ENCODE data around the gene ANP32B.
"Not testable (repeated sequence)": the region's sequence is repeated elsewhere in the genome, so short reads cannot be mapped to it uniquely, and the experiment has no call there.

ANP32B gene

DNA sequence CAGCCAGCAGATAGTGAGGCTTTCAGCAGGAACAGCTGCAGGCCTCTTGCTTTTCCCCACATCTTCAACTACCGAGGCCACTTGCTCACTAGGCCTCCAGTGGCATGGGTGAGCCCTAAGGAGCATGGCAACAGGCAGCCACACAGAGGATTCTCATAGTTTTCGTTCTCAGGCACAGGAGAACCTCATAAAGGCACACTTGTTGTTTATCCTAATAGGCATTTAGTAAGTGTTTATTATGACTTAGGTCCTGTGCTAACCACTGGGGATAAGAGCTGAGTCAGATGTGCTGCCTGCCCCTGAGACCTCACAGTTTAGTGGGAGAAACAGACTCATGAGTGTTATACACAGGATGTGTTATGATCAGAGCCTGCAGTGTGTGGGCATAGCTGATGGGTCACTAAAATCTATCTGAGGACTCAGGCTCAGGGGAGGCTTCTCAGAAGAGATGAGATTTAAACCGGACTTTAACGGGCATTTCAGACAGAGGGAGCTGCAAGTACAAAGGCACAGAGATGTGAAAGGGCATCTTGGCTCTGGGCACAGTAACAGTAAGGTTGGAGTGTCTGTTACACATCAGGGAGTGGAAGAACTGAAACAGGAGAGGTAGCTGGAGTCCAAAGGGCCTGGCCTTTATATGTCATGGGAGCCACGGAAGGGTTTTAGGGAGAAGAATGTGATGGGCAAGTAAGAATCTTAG lies 24.2 kb upstream of the ANP32B start:
- Mint-ChIP-seq H3K27me3 (no peaks in the 10 kb centered on the region), H3K36me3 (no peaks in the 10 kb centered on the region), H3K9me3 (no peaks in the 10 kb centered on the region), H3K4me3 (no peak overlapping the region), H3K4me1 (no peaks in the 10 kb centered on the region), H3K27ac (no peak overlapping the region)

DNA sequence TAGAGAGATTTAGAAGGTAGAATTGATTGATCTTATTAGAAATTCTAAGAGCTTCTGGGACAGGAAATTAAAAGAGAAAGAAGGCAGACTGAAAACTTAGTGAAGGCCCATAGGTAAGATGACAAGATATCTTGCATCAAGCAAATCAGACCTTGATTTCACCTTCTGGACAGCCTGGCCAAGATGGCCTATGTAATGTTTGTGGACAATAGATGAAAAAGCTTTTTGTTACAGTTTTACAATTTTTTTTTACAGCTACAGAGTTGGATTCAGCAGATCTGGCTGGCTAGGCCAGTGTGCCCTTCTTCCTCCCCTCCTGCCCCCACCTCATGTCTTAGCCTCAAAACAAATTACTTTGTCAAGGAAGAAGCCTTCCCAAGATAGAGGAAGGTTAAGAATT lies 23.6 kb upstream of the ANP32B start:
- Mint-ChIP-seq H3K36me3 (no peaks in the 10 kb centered on the region), H3K4me1 (no peaks in the 10 kb centered on the region), H3K27ac (no peak overlapping the region), H3K4me3 (no peak overlapping the region), H3K9me3 (no peaks in the 10 kb centered on the region), H3K27me3 (no peaks in the 10 kb centered on the region)

DNA sequence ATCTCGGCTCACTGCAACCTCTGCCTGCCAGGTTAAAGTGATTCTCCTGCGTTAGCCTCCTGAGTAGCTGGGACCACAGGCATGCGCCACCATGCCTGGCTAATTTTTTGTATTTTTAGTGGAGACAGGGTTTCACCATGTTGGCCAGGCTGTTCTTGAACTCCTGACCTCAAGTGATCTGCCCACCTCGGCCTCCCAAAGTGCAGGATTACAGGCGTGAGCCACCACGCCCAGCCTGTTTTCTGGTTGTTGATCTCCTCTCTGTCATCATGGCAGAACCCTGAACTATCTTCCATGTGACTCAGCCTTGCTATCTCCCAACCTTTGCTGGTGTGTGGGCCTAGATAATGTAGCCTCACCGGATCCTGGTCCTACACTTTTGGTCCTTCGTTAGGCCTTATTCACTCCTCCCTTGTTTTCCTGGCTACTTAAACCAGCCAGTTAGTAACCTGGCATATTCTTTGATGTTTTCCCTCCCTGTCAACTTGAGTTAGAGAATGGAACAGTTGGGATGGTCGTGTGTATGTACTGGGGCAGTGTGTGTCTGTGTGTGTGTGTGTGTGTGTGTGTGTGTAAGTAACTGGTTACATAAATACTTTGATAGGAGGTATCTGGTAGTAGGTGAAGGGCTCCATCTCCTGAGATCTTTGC lies 22.3 kb upstream of the ANP32B start:
- H3K27me3 Mint-ChIP-seq, H3K4me1 Mint-ChIP-seq, H3K9me3 Mint-ChIP-seq, H3K4me3 Mint-ChIP-seq, H3K27ac Mint-ChIP-seq, H3K36me3 Mint-ChIP-seq: not testable (repeated sequence)

DNA sequence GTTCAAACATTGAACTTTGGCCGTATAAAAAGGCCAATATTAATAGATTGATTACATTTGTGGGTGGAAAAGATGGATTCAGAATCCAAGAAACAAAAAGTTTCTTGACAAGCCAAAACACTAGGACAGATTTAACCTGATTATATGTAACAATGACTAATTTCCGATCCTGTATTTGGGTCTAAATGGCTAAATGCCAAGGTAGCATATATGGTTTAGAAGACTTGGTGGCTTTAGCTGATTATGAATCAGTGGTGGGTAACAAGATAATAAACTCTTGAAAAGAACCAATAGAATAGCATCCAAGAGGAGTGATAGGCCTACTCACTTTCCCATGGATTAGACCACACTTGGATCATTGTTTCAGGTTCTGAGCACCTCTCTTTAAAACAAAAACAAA lies 21.8 kb upstream of the ANP32B start:
- Mint-ChIP-seq H3K36me3 (no peaks in the 10 kb centered on the region), H3K4me3 (no peak overlapping the region), H3K9me3 (no peaks in the 10 kb centered on the region), H3K4me1 (no peaks in the 10 kb centered on the region), H3K27me3 (no peaks in the 10 kb centered on the region), H3K27ac (no peak overlapping the region)

DNA sequence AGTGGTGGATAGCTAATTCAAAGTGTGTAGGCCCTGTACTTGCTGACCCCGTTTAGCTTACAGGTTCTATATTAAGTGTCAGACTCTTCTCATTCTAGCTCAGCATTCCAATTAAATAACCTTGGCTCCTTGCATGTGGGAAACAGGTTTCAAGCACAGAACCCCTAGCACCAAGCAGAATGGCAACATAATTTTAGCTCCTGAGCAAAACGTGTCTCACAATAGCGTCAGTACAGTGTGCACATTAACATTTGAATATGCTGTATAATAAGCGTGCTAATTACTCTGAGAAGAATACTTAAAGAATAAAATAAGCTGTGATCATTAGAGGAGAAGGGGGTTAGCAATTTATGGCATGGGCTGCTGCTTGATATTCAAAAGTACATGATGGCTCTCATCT lies 21.0 kb upstream of the ANP32B start:
- Mint-ChIP-seq H3K9me3 (no peaks in the 10 kb centered on the region), H3K4me1 (no peaks in the 10 kb centered on the region), H3K36me3 (no peaks in the 10 kb centered on the region), H3K27me3 (no peaks in the 10 kb centered on the region), H3K27ac (no peak overlapping the region), H3K4me3 (no peak overlapping the region)

DNA sequence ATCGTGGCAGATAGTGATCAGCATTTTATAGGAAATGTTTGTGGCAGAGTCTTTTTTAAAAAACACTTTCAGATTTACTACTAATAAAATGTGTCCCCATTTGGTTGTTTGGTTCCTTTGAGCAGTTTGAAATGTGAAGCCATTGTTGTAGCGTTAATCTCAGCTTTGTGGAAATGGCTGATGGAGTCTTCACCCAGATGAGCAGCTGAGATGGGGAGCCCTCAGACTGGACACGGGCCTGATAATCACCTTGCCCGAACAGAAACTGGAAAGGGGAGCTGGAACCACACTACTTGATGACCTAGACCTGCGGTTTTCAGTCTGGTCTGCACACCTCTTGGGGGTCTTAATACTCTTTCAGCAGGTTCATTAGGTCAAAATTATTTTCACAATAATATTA lies 20.6 kb upstream of the ANP32B start:
- no peaks in the 10 kb centered on the region for H3K27me3 Mint-ChIP-seq
- H3K4me1 Mint-ChIP-seq, result no peaks in the 10 kb centered on the region
- no peak overlapping the region for H3K4me3 Mint-ChIP-seq
- no peaks in the 10 kb centered on the region for H3K9me3 Mint-ChIP-seq
- H3K27ac Mint-ChIP-seq, result no peak overlapping the region
- H3K36me3 Mint-ChIP-seq, result no peaks in the 10 kb centered on the region

DNA sequence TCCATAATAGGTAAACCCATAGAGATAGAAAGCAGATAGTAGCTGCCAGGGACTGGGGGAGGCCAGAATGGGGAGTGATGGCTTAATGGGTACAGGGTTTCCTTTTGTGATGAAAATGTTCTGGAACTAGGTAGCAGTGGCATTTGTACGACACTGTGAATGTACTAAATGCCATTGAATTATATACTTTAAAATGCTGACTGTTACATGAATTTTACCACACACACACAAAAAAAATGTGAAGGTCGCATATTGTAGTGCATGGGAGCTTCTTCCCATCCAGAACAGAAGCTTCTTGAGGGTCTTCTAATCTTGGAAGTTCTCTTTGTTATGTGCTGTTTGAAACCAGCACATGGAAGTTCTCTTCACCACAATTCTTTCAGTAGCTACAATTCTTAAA lies 19.9 kb upstream of the ANP32B start:
- no peak overlapping the region for H3K27ac Mint-ChIP-seq
- H3K36me3 Mint-ChIP-seq, result no peaks in the 10 kb centered on the region
- no peaks in the 10 kb centered on the region for H3K9me3 Mint-ChIP-seq
- no peaks in the 10 kb centered on the region for H3K27me3 Mint-ChIP-seq
- no peaks in the 10 kb centered on the region for H3K4me1 Mint-ChIP-seq
- H3K4me3 Mint-ChIP-seq, result no peak overlapping the region

DNA sequence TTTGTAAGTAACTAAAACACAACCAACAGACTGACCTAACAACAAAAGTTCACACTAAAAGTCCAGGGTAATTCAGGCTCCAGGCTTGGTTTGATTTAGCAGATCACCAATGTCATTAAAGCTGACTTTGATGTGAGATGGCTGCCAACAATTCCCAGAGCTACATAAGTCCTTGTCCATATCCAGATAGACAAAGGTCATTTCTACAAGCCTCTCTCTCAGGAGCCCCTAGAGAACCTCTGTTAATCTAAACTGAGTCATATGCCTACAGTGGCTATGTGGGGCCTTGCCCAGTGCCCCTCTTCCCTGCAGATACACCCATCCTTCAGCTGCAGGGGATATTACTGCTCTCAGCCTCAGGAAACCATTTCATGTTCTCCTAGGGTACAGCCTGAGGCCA lies 18.2 kb upstream of the ANP32B start:
- Mint-ChIP-seq H3K36me3 (no peaks in the 10 kb centered on the region), H3K9me3 (no peaks in the 10 kb centered on the region), H3K4me1 (no peaks in the 10 kb centered on the region), H3K27ac (no peak overlapping the region), H3K27me3 (no peaks in the 10 kb centered on the region), H3K4me3 (no peak overlapping the region)

DNA sequence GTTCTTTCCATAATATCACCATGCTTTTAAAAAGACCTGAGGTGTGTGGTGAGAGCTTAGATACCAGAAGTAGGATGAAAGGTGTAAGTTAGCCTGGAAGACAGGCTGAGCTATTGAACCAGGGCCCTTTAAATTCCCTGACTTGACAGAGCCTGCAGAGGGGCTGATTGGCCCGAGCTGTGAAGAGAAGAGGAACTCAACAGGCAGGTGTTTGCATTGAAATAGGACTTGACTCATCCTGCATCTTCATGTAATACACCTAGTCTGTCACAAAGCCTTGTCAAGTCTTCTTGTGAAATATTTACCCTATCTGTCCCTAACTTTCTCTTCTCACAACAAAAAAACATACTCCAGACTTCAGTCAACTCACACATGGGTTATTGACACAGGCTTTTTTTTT lies 16.6 kb upstream of the ANP32B start:
- Mint-ChIP-seq H3K4me1 (peaks cover 6% of the 10 kb centered on the region), H3K4me3 (no peak overlapping the region), H3K36me3 (no peaks in the 10 kb centered on the region), H3K27me3 (no peaks in the 10 kb centered on the region), H3K9me3 (no peaks in the 10 kb centered on the region), H3K27ac (no peak overlapping the region)

DNA sequence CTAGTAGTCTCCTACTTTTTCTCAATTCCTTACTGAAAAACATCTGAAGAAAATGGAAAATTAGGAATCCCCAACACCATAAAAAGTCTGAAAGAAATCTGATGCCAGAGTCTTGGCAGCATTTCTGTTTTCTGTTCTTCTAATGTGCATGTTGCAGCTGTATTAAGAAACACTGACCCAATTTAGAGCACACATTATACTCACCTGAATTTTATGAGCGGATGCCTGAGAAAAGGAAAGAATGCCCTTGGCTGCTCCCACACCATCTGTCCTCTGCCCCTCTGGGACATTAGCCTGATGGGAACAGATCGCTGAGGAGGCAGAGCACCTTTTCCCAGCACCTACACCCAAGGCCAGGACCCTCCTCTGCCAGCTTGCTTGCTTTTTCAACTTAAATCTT lies 14.1 kb upstream of the ANP32B start:
- no peak overlapping the region for H3K27ac Mint-ChIP-seq
- no peaks in the 10 kb centered on the region for H3K27me3 Mint-ChIP-seq
- H3K4me1 Mint-ChIP-seq, result peaks cover 6% of the 10 kb centered on the region
- H3K4me3 Mint-ChIP-seq, result no peak overlapping the region
- no peaks in the 10 kb centered on the region for H3K36me3 Mint-ChIP-seq
- no peaks in the 10 kb centered on the region for H3K9me3 Mint-ChIP-seq

DNA sequence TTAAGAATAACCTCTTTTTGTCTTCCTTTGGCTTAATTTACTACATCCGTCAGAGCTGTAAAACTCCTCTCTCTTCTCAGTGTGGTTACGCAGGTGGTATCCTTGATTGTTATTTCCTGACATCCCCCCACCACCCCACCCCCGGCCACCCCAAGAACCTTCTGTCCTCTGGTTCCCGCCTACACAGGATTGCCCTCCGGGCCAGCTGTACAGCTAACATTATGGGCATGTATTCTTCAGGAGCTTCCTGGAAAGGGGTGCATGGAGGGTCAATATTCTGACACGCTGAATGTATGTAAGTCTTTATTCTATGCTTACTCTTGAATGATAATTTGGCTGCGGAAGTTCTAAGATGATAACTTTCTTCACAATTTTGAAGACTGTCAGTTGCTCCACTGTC lies 13.0 kb upstream of the ANP32B start:
- Mint-ChIP-seq H3K9me3 (no peaks in the 10 kb centered on the region), H3K27ac (no peak overlapping the region), H3K4me3 (peak overlapping the region; percentile 26), H3K36me3 (peaks cover 1% of the 10 kb centered on the region), H3K27me3 (no peaks in the 10 kb centered on the region), H3K4me1 (peaks cover 6% of the 10 kb centered on the region)

DNA sequence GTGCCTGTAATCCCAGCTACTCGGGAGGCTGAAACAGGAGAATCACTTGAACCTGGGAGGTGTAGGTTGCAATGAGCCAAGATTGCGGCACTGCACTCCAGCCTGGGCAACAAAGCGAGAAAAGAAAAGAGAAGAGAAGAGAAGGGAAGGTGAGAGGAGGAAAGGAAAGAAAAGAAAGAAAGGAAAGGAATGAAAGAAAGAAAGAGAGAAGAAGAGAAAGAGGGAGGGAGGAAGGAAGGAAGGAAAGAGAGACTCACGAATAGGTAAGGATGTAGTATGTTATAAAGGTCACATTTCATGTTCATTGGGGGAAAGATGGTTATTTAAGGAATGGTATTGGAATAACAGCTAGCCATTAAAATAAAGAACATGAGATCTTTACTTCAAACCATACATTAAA lies 10.4 kb upstream of the ANP32B start:
- H3K9me3 Mint-ChIP-seq, result no peaks in the 10 kb centered on the region
- peaks cover 2% of the 10 kb centered on the region for H3K36me3 Mint-ChIP-seq
- no peak overlapping the region for H3K27ac Mint-ChIP-seq
- peaks cover 6% of the 10 kb centered on the region for H3K4me1 Mint-ChIP-seq
- H3K4me3 Mint-ChIP-seq, result no peak overlapping the region
- H3K27me3 Mint-ChIP-seq, result no peaks in the 10 kb centered on the region

DNA sequence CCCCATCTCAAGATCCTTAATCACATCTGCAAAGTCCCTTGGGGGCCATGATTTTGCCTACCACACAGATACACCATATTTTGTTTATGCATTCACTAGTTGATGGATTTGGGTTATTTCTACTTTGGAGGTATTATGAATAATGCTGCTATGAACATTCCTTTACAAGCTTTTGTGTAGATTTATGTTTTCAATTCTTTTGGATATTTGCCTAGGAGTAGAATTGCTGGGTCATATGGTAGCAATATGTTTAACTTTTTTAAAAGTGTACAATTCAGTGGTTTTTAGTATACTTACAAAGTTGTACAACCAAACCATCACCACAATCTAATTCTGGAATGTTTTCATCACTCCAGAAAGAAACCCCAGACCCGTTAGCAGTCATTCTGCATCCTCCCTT lies 7.8 kb upstream of the ANP32B start:
- peaks cover 2% of the 10 kb centered on the region for H3K36me3 Mint-ChIP-seq
- H3K4me1 Mint-ChIP-seq, result peaks cover 23% of the 10 kb centered on the region
- H3K4me3 Mint-ChIP-seq, result no peak overlapping the region
- no peaks in the 10 kb centered on the region for H3K27me3 Mint-ChIP-seq
- no peaks in the 10 kb centered on the region for H3K9me3 Mint-ChIP-seq
- H3K27ac Mint-ChIP-seq, result no peak overlapping the region

DNA sequence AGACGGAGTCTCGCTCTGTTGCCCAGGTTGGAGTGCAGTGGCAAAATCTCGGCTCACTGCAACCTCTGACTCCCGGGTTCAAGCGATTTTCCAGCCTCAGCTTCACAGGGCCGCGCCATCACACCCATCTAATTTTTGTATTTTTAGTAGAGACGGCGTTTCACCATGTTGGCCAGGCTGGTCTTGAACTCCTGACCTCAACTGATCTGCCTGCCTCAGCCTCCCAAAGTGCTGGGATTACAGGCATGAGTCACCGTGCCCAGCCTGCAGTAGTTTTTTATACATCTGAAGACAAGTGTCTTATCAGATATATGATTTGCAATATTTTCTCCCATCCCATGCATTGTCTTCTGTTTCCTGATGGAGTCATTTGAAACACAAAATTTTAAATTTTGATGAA lies 6.5 kb upstream of the ANP32B start:
- H3K4me3 Mint-ChIP-seq, H3K27ac Mint-ChIP-seq, H3K9me3 Mint-ChIP-seq, H3K27me3 Mint-ChIP-seq, H3K36me3 Mint-ChIP-seq: not testable (repeated sequence)
- peaks cover 32% of the 10 kb centered on the region for H3K4me1 Mint-ChIP-seq

DNA sequence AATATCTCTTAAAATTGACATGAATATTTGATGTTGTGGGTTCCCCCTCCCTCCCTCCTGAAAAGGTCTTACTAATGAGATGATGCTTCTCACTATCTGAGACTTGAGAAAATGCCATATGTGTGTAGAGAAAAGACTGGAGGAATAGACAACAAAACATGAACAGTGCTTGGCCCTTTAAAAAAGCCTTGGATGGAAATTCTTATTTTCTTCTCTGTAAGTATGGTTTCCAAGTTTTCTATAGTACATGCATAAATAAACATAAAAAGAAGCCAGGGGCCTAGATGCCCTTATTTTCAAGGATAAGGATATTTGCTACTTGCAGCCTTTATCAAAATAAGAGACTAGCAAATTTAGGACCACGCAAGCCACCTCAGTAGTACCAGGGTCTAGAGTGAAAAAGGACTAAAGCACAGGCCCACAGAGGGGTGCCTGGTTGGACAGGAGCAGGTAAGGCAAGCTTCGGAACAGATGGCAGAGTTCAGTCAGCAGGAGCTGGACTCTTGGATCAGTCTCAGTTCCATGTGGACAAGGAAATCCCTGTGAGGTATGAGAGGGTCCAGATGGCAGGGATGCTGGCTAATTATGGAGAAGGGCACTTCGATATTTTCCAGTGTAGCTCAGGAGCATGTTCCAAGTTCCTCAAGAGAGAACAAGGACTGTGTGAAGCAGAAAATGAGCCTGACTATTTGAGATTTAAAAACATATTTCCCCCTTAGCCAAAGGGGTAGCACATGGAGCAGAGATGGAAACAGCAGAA lies 4.6 kb upstream of the ANP32B start:
- Mint-ChIP-seq H3K4me1 (peaks cover 40% of the 10 kb centered on the region), H3K9me3 (no peaks in the 10 kb centered on the region), H3K27ac (no peak overlapping the region), H3K4me3 (no peak overlapping the region), H3K36me3 (peaks cover 2% of the 10 kb centered on the region), H3K27me3 (no peaks in the 10 kb centered on the region)

DNA sequence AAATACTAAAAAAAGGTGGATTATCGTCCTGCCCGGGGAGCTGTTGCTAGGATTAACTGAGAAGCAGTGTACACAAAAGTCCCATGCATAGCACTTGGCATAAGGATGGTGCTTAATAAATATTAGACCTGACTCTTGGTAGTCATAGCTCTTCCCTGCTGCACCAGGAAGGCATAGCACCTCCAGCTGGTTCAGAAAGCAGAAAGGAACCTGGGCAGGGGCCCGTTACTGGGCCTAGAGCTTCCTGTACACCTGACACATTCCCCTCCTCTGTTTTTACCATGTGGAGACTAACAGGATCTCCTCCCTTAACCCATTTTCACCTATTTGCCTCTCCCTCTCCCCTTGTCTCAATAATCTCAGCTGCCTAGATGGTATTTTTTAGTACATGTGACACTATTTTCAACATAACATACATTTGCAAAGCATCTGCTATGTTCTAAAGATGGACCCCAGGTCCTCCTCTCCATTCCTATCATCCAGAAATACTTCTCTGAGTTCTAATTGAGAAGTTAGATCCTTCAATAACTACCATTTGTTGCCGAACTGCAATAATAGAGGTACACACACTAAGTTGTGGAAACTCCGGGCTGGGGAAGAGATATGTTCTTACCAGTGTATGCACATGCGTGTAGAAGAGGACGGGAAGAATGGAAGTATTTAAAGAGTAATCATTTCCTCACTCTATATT lies 3.2 kb upstream of the ANP32B start:
- Mint-ChIP-seq H3K4me1 (peaks cover 40% of the 10 kb centered on the region), H3K27me3 (no peaks in the 10 kb centered on the region), H3K4me3 (peak overlapping the region; percentile 9), H3K27ac (peak overlapping the region; percentile 75), H3K36me3 (peaks cover 2% of the 10 kb centered on the region), H3K9me3 (no peaks in the 10 kb centered on the region)

Data from activated naive CD4-positive, alpha-beta T cell treated with anti-CD3 and anti-CD28 coated beads, Interleukin-2, amount 50 U/mL, for 24 hours (primary cell).